ENCODE data around the gene C19orf33.

GRCh38 chr19:38340927-38341326 is 36.9 kb downstream of the C19orf33 start:
- TF ChIP-seq, protein P1, sequence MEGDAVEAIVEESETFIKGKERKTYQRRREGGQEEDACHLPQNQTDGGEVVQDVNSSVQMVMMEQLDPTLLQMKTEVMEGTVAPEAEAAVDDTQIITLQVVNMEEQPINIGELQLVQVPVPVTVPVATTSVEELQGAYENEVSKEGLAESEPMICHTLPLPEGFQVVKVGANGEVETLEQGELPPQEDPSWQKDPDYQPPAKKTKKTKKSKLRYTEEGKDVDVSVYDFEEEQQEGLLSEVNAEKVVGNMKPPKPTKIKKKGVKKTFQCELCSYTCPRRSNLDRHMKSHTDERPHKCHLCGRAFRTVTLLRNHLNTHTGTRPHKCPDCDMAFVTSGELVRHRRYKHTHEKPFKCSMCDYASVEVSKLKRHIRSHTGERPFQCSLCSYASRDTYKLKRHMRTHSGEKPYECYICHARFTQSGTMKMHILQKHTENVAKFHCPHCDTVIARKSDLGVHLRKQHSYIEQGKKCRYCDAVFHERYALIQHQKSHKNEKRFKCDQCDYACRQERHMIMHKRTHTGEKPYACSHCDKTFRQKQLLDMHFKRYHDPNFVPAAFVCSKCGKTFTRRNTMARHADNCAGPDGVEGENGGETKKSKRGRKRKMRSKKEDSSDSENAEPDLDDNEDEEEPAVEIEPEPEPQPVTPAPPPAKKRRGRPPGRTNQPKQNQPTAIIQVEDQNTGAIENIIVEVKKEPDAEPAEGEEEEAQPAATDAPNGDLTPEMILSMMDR (IDR thresholded peaks at IDR 0.05), result no peak
- no peak for TF ChIP-seq POLR2A (IDR thresholded peaks at IDR 0.05)

All from esophagus squamous epithelium (tissue), 4 donors.